ENCODE data around the gene LHPP. TPM values are rescaled to one million over a fixed set of nuclear protein-coding genes. Genes with fewer than 3 reads are reported as not detected.

Gene LHPP
- total RNA-seq, 1 donor from 2014 or later, result 6.0 TPM

DNA sequence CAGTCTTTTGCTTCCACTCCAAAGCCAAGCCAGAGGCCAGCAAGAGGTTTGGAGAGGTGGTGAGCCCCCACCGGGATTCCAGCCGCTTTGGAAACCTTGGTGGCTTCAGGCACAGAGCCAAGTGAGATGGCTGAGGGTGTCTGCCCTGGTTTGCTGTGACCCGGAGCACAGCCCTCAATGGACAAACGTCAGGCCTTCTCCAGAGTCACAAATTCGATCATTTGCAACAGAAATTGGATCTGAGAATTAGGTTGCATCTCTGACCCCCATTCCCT is 10.9 kb upstream of the LHPP start:
- Mint-ChIP-seq H3K27ac (ENCODE audit: unreplicated experiment) (no peak overlapping the region), H3K4me3 (ENCODE audit: unreplicated experiment) (peak overlapping the region; percentile 85), H3K4me1 (ENCODE audit: low read depth, unreplicated experiment) (peaks cover 19% of the 10 kb centered on the region), H3K9me3 (ENCODE audit: unreplicated experiment) (peaks cover 7% of the 10 kb centered on the region), H3K36me3 (ENCODE audit: unreplicated experiment) (no peaks in the 10 kb centered on the region), H3K27me3 (ENCODE audit: unreplicated experiment) (peaks cover 23% of the 10 kb centered on the region)
- DNase-seq, result no peak
- TF ChIP-seq, protein P1, sequence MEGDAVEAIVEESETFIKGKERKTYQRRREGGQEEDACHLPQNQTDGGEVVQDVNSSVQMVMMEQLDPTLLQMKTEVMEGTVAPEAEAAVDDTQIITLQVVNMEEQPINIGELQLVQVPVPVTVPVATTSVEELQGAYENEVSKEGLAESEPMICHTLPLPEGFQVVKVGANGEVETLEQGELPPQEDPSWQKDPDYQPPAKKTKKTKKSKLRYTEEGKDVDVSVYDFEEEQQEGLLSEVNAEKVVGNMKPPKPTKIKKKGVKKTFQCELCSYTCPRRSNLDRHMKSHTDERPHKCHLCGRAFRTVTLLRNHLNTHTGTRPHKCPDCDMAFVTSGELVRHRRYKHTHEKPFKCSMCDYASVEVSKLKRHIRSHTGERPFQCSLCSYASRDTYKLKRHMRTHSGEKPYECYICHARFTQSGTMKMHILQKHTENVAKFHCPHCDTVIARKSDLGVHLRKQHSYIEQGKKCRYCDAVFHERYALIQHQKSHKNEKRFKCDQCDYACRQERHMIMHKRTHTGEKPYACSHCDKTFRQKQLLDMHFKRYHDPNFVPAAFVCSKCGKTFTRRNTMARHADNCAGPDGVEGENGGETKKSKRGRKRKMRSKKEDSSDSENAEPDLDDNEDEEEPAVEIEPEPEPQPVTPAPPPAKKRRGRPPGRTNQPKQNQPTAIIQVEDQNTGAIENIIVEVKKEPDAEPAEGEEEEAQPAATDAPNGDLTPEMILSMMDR (IDR thresholded peaks at IDR 0.05; ENCODE audit: partially characterized antibody, unreplicated experiment), result no peak

DNA sequence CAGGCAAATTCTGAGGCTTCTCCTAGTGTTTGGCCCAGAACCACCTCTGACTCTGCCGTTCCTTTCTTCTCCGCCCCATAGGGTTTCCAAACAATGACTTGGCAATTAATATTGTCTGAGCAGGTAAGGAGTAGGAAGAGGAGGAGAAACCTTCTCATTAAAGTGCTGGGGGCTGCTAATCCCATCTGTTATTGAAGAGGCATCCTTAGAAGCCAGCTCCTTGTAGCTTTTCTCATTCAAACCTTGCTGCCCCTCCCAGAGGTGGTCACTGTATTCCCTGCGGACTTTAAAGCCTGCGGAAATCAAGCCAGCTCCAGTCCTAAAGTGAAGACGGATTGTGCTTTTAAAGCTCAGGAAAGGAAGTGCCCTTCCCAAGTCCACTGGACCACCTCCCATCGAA is 10.3 kb upstream of the LHPP start:
- TF ChIP-seq, protein P1 (IDR thresholded peaks at IDR 0.05; ENCODE audit: partially characterized antibody, unreplicated experiment), result no peak
- Mint-ChIP-seq H3K36me3 (ENCODE audit: unreplicated experiment) (no peaks in the 10 kb centered on the region), H3K9me3 (ENCODE audit: unreplicated experiment) (peaks cover 4% of the 10 kb centered on the region), H3K27ac (ENCODE audit: unreplicated experiment) (peak overlapping the region; percentile 17), H3K4me3 (ENCODE audit: unreplicated experiment) (peak overlapping the region; percentile 49), H3K4me1 (ENCODE audit: low read depth, unreplicated experiment) (peaks cover 19% of the 10 kb centered on the region), H3K27me3 (ENCODE audit: unreplicated experiment) (peaks cover 22% of the 10 kb centered on the region)
- DNase-seq, result no peak

DNA sequence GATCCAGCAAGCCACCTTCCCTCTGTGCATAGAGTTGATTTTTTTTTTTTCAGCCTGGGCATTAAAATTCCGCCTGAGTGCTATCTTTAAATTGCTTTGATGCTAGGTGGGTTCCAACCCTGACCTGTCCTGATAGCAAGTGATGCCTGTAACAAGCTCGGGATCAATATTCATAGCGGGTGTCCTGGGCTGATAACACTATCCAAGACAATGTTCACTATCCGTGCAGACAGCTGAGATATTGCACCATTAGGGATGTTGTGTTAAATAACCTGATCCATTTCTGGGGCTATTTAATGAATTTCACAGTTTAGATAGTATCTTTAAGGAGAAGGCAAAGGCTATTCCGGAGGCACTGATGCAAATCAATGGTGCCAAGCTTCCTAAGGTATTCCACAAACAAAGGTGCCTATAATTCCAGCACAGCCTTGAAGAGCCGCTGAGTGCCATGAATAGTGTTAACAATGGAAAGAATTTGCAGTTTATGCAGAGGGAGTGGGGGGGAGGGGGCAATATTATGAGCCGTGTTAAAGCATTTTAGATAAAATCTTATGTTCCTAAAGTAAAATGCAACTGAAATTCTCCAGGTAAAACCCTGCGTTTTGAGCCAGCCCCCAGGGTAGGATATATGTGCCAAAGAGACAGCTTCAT is 7.5 kb upstream of the LHPP start:
- Mint-ChIP-seq H3K4me3 (ENCODE audit: unreplicated experiment) (no peak overlapping the region), H3K27me3 (ENCODE audit: unreplicated experiment) (peaks cover 14% of the 10 kb centered on the region), H3K27ac (ENCODE audit: unreplicated experiment) (no peak overlapping the region), H3K4me1 (ENCODE audit: low read depth, unreplicated experiment) (peaks cover 15% of the 10 kb centered on the region), H3K36me3 (ENCODE audit: unreplicated experiment) (no peaks in the 10 kb centered on the region), H3K9me3 (ENCODE audit: unreplicated experiment) (peaks cover 2% of the 10 kb centered on the region)
- DNase-seq, result no peak
- TF ChIP-seq, protein P1 (IDR thresholded peaks at IDR 0.05; ENCODE audit: partially characterized antibody, unreplicated experiment), result no peak

DNA sequence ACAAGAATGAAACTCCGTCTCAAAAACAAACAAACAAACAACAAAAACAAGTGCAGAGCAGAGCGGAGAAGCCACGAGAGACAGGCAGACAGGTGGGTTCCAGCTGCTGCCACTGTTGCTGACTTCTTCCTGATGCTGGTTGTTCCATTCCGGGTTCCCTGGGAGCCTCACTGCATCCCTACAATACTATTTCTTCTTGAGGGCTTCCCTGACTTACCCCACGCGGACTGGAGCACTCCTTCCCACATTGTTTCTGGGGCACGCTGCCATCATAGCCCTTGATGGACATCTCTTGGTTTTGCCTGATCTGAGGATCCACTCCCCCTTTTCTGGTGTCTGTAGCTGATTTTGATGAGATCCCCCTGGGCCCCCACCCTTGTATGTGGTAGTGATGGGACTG is 6.2 kb upstream of the LHPP start:
- Mint-ChIP-seq H3K4me3 (ENCODE audit: unreplicated experiment) (no peak overlapping the region), H3K36me3 (ENCODE audit: unreplicated experiment) (no peaks in the 10 kb centered on the region), H3K27ac (ENCODE audit: unreplicated experiment) (no peak overlapping the region), H3K9me3 (ENCODE audit: unreplicated experiment) (peaks cover 1% of the 10 kb centered on the region), H3K27me3 (ENCODE audit: unreplicated experiment) (peaks cover 12% of the 10 kb centered on the region), H3K4me1 (ENCODE audit: low read depth, unreplicated experiment) (peaks cover 9% of the 10 kb centered on the region)
- no peak for DNase-seq
- TF ChIP-seq, protein P1 (IDR thresholded peaks at IDR 0.05; ENCODE audit: partially characterized antibody, unreplicated experiment), result no peak

DNA sequence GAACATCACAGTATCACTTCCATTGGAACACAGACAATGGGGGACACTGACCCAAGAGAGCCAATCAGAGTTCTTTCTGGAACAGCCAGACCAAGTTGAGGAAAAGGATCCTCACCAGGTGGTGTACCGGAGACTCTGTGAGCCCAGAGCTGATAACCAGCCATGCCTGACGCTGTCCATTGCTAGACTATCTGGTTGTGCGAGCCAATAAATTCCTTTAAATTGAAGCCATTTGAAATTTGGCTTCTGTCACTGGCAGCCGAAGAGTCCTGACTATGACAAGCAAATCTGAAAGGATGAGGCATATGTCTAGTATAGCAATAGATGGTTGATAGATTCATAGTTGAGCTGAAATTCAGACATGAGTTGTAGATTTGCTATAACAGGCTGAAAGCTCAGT is 3.1 kb upstream of the LHPP start:
- Mint-ChIP-seq H3K4me1 (ENCODE audit: low read depth, unreplicated experiment) (no peaks in the 10 kb centered on the region), H3K4me3 (ENCODE audit: unreplicated experiment) (no peak overlapping the region)
- DNase-seq, result no peak

More for the DNA sequence above, 3.1 kb upstream of the LHPP start:
- no peak overlapping the region for H3K27ac Mint-ChIP-seq (ENCODE audit: unreplicated experiment)
- peaks cover 5% of the 10 kb centered on the region for H3K27me3 Mint-ChIP-seq (ENCODE audit: unreplicated experiment)
- H3K36me3 Mint-ChIP-seq (ENCODE audit: unreplicated experiment), result no peaks in the 10 kb centered on the region
- TF ChIP-seq, protein P1 (IDR thresholded peaks at IDR 0.05; ENCODE audit: partially characterized antibody, unreplicated experiment), result no peak
- peaks cover 3% of the 10 kb centered on the region for H3K9me3 Mint-ChIP-seq (ENCODE audit: unreplicated experiment)
